HUES6 (cell line): ENCODE data around the gene KCNH5.

Experiments
- H3K27ac ChIP-seq: 2 replicates; pipeline ENCODE4 v1.7.0; 2013; ENCODE audit warnings: low read depth, mild to moderate bottlenecking, low read length, inconsistent platforms
- H3K27me3 ChIP-seq: 2 replicates; pipeline ENCODE4 v1.6.1; 2013; ENCODE audit warnings: low read length; ENCODE audit not compliant: control insufficient read depth, insufficient read depth
- H3K36me3 ChIP-seq: 2 replicates; pipeline ENCODE4 v1.6.1; 2013; ENCODE audit warnings: low read length; ENCODE audit not compliant: control insufficient read depth, insufficient read depth
- H3K4me1 ChIP-seq: 2 replicates; pipeline ENCODE4 v1.6.1; 2013; ENCODE audit warnings: low read length; ENCODE audit not compliant: control insufficient read depth, insufficient read depth
- H3K4me3 ChIP-seq: 2 replicates; pipeline ENCODE4 v1.5.1; 2013; ENCODE audit warnings: low read depth, low read length
- H3K9ac ChIP-seq: one replicate; pipeline ENCODE4 v1.6.1; 2013; ENCODE audit warnings: mild to moderate bottlenecking, low read length
- H3K9me3 ChIP-seq: 2 replicates; pipeline ENCODE4 v1.6.1; 2013; ENCODE audit warnings: low read depth, low read length; ENCODE audit not compliant: control insufficient read depth, insufficient read depth

KCNH5 gene

DNA sequence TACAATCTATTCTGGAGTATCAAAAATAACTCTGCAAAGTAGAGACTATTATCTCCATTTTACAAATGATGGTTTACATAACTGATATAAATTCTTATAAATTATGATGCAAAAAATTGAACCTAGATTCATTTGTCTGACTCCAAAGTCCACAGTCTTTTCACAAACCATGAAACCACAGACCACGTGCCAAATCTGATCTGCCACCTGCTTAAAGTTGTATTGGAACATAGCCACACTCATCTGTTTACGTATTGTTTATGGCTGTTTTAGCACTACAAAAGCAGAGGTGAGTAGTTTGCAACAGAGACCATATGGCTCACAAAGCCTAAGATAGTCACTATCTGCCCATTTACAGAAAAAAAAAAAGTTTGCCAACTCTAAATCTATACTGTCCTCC, 105.3 kb downstream of the KCNH5 start:
- H3K9me3 ChIP-seq: no peaks in the 10 kb centered on the region
- H3K27ac ChIP-seq: no peak overlapping the region
- no peaks in the 10 kb centered on the region for H3K27me3 ChIP-seq
- H3K4me3 ChIP-seq: no peak overlapping the region
- H3K4me1 ChIP-seq: no peaks in the 10 kb centered on the region
- no peaks in the 10 kb centered on the region for H3K36me3 ChIP-seq
- no peak overlapping the region for H3K9ac ChIP-seq

DNA sequence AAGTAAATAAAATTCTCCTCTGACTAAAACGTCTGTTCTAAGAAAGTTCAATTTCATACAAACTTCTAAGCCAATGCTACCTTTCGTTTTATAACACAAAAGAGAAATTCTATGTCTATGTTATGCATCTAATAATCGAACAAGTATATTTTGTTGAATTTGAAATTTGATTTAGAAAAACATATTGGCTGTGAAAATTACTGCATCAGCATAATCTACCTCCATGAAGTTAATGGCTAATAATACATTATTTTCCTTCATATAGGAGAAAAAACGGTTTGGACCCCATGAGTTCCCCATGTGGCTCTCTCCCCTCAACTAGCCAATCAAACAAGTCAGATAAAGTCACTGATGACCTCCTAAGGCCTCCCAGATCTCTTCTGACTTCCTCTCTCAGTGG, 106.5 kb downstream of the KCNH5 start:
- H3K9ac ChIP-seq: no peak overlapping the region
- H3K4me3 ChIP-seq: no peak overlapping the region
- H3K27ac ChIP-seq: no peak overlapping the region
- H3K27me3 ChIP-seq: no peaks in the 10 kb centered on the region
- no peaks in the 10 kb centered on the region for H3K9me3 ChIP-seq
- no peaks in the 10 kb centered on the region; the same call in 1 of the 2 replicates for H3K4me1 ChIP-seq
- H3K36me3 ChIP-seq: no peaks in the 10 kb centered on the region

DNA sequence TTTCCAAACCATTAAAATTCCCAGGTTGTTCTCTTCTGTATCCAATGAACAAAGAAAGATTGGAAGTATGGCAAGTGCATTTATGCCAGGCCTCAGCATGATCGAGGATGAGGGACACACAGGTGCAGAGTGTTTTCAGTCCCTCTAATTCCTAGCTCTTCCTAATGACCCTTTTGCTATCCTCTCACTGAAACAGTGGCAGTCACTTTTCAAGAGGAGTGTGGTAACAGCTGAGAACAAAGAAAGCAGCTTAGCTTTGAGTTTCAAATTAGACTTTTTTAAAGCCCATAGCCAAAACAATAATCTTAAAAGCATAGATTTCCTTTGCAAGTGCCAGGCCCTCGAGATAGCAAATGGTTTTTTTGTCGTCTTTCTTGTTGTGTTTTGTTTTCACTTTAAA, 110.8 kb downstream of the KCNH5 start:
- no peak overlapping the region for H3K4me3 ChIP-seq
- no peaks in the 10 kb centered on the region for H3K9me3 ChIP-seq
- H3K4me1 ChIP-seq: peaks cover 3% of the 10 kb centered on the region; the same call in 1 of the 2 replicates
- no peaks in the 10 kb centered on the region for H3K27me3 ChIP-seq
- no peaks in the 10 kb centered on the region for H3K36me3 ChIP-seq
- H3K9ac ChIP-seq: no peak overlapping the region
- no peak overlapping the region for H3K27ac ChIP-seq

DNA sequence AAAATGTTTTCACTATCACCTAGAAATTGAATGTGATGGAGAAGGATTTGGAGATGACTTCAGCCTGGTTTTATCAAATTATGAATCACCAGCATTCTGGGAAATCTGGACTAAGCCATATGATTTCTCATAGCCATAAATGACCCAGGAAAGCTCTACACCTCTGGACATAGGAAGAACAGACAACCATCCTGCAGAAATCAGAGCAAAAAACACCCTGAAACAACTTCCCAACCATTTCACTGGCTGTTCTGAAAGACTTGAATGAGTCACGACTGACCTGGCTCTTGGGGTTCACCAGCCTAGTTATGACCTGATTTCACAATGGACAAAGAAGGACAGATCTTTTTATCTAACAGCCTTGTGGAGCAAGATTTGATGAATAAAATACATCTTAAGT, 123.8 kb downstream of the KCNH5 start:
- Histone ChIP-seq H3K27me3 (no peaks in the 10 kb centered on the region), H3K4me3 (no peak overlapping the region), H3K9ac (no peak overlapping the region), H3K36me3 (no peaks in the 10 kb centered on the region), H3K9me3 (no peaks in the 10 kb centered on the region), H3K27ac (no peak overlapping the region), H3K4me1 (no peaks in the 10 kb centered on the region)

DNA sequence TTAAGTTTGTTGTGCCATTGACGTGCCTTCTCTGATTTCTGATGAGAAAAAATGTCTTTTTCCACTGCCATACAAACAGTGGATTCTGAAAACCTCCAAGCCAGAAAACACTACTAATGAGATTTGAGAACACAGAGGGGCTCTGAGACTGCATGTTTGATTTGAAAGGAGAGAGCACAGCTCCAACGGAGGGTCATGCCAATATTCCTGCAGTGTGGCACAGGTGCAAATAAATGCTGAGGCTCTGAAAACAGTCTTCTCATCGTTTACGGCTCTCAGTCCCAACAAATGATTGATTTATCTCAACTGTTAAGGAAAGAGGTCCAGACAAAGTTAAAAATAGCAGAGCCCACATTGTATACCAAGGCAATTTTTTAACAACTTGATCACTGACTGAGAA, 128.7 kb downstream of the KCNH5 start:
- Histone ChIP-seq H3K9ac (no peak overlapping the region), H3K36me3 (no peaks in the 10 kb centered on the region), H3K4me3 (no peak overlapping the region), H3K9me3 (no peaks in the 10 kb centered on the region), H3K27me3 (no peaks in the 10 kb centered on the region), H3K4me1 (no peaks in the 10 kb centered on the region), H3K27ac (no peak overlapping the region)

DNA sequence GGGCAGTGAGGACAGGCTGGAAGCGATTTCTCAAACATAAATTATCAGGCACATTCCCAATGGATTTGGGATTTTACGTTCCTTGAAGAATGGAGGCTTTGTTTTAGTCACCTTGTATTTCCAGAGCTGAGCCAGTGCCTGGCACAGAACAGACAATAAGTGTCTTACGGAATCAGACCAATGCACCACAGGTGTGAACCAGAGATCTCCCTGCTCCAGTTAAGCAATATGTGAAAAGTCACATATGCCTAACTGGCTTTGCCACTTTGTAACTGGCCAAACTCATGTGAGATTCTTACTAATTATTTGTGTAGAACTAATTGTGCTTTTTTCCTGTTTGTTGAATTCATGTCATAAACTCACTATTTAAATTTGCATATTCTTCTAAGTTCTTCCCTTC, 130.4 kb downstream of the KCNH5 start:
- Histone ChIP-seq H3K4me1 (no peaks in the 10 kb centered on the region), H3K4me3 (no peak overlapping the region), H3K36me3 (no peaks in the 10 kb centered on the region), H3K27ac (no peak overlapping the region), H3K27me3 (no peaks in the 10 kb centered on the region), H3K9me3 (no peaks in the 10 kb centered on the region), H3K9ac (no peak overlapping the region)

DNA sequence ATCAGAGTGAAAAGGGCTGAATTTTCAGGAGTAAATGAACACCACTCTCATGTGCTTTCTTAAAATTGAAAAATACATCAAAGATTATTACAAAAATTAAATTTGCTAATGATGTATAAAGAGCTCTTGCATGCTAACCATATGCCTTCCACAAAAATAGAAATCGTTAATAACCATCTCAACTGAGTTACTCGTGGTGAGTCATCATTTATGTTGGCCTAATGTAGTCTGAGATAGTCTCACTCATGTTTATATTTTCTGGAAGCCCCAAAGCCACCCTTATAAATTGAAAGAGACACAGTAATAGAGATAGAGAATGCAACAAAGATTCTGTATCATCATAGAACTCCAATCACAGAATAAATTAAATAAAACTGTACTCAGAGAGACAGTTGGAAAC, 131.2 kb downstream of the KCNH5 start:
- Histone ChIP-seq H3K36me3 (no peaks in the 10 kb centered on the region), H3K4me3 (no peak overlapping the region), H3K4me1 (no peaks in the 10 kb centered on the region), H3K27ac (no peak overlapping the region), H3K9ac (no peak overlapping the region), H3K9me3 (no peaks in the 10 kb centered on the region), H3K27me3 (no peaks in the 10 kb centered on the region)

DNA sequence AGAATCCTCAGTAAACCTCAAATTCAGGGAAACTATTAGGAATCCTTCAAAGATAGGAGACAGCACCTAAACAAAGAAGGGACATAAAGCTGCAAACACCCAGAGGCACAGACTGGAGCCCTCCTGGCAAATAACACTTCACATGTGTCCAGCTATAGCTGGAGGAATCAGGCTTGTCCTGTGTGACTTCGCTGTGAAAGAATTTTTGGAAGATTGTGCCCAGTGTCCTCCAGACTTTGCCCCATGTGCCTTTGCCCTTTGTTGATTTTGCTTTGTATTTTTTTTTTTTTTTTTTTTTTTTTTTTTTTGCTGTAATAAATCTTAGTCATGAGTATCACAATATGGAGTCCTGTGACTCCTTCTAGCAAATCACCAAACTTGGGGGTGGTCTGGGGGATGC, 136.8 kb downstream of the KCNH5 start:
- no peak overlapping the region for H3K9ac ChIP-seq
- no peak overlapping the region for H3K4me3 ChIP-seq
- no peak overlapping the region for H3K27ac ChIP-seq
- no peaks in the 10 kb centered on the region for H3K27me3 ChIP-seq
- no peaks in the 10 kb centered on the region for H3K9me3 ChIP-seq
- H3K36me3 ChIP-seq: no peaks in the 10 kb centered on the region
- 0 out of 2 replicates have a peak, but pooled peaks cover 4% of the 10 kb centered on the region for H3K4me1 ChIP-seq

DNA sequence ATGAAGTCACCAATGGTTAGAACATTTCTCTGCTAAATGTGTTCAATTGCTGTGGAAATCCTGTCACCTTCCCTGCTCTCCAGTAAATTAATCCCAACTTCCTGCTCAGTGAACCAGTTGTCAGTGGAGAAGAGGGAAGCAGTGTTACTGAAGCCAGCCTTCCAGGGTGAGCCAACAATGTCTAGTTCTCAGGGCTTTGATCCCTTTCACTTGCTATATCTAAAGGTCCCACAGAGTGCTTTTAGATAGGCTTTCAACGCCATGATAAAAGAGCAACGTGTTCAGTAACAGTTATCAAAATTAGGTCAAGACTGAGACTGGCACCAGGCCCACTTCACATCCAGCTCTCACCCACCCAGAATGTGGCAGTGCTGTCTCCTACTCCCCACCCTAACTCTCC, 139.7 kb downstream of the KCNH5 start:
- 0 out of 2 replicates have a peak, but pooled peaks cover 4% of the 10 kb centered on the region for H3K4me1 ChIP-seq
- H3K27ac ChIP-seq: no peak overlapping the region
- H3K9me3 ChIP-seq: 0 out of 2 replicates have a peak, but pooled peaks cover 3% of the 10 kb centered on the region
- H3K36me3 ChIP-seq: no peaks in the 10 kb centered on the region
- H3K27me3 ChIP-seq: no peaks in the 10 kb centered on the region
- H3K9ac ChIP-seq: no peak overlapping the region
- H3K4me3 ChIP-seq: no peak overlapping the region

DNA sequence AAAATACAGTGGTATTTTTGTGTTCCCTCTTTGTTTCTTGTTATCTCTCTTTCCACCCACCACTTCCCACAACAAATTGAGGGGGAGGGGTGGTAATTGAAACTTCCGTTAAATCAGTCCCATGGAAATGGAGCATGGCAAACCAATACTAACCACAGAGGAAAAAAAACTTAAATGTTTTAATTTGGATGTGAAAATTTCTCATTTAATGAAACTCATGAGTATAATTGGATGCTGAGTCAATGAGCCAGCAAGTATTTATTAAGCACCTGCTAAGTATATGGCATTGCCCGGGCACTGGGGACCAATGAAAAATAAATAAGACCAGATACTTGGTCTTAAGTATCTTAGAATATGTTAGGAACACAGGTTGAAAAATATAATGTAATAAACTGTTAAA, 147.5 kb downstream of the KCNH5 start:
- Histone ChIP-seq H3K9ac (no peak overlapping the region), H3K27ac (no peak overlapping the region), H3K36me3 (no peaks in the 10 kb centered on the region), H3K9me3 (0 out of 2 replicates have a peak, but pooled peaks cover 3% of the 10 kb centered on the region), H3K27me3 (no peaks in the 10 kb centered on the region), H3K4me1 (peaks cover 11% of the 10 kb centered on the region), H3K4me3 (no peak overlapping the region)

DNA sequence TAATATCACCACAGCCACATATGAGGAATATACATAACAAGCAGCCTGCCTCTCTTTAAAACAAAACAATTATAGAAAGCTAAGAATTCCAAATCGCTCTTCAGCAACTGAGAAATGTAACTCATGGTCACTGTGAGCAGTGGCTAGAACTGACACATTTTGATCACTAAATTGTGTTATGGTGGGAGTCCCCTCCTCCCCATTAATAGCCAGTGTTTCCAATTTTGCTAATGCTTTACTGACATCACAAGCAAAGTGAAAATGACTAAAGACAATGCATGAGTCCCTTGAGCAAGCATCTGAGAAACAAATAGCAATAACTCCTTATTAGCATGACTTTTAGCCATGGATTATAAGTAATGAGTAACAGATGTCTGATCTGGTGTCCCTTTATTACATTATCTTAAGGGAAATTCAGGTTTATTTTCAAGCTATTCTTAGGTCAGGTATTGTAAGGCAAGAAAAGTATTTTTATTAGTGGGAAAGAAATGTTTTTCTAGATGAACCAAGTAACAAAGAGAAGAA, 148.3 kb downstream of the KCNH5 start:
- H3K27me3 ChIP-seq: no peaks in the 10 kb centered on the region
- H3K36me3 ChIP-seq: no peaks in the 10 kb centered on the region
- H3K27ac ChIP-seq: no peak overlapping the region
- H3K9me3 ChIP-seq: 0 out of 2 replicates have a peak, but pooled peaks cover 3% of the 10 kb centered on the region
- peaks cover 11% of the 10 kb centered on the region for H3K4me1 ChIP-seq
- H3K4me3 ChIP-seq: no peak overlapping the region
- no peak overlapping the region for H3K9ac ChIP-seq

DNA sequence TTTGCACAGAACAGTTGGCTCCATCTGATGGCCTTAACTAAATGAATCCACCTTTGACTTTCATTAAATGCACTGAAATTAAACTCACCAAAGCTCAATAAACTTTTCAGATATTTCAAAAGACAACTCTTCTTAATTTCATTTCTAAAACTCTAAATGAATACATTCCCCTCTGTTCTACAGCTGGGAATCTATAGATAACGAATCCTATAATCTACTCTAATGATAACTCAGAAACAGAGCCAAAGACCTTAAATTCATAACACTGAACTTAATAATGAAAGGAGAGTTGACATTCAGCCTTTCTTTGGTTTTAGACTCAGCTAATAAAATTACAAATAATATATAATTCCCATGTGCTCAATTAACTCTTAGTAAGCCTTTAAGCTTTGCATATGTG, 150.5 kb downstream of the KCNH5 start:
- Histone ChIP-seq H3K9me3 (no peaks in the 10 kb centered on the region), H3K27ac (no peak overlapping the region), H3K4me1 (peaks cover 11% of the 10 kb centered on the region), H3K9ac (no peak overlapping the region), H3K27me3 (no peaks in the 10 kb centered on the region), H3K4me3 (no peak overlapping the region), H3K36me3 (no peaks in the 10 kb centered on the region)
